Bone marrow (tissue), 2 donors: Measurements from ENCODE around the gene MTARC2.

Experiments used
- DNase-seq, 2 donors: peaks; one replicate each; lab custom pipeline; 2025; lab: John Stamatoyannopoulos, UW

The MTARC2 gene

DNA sequence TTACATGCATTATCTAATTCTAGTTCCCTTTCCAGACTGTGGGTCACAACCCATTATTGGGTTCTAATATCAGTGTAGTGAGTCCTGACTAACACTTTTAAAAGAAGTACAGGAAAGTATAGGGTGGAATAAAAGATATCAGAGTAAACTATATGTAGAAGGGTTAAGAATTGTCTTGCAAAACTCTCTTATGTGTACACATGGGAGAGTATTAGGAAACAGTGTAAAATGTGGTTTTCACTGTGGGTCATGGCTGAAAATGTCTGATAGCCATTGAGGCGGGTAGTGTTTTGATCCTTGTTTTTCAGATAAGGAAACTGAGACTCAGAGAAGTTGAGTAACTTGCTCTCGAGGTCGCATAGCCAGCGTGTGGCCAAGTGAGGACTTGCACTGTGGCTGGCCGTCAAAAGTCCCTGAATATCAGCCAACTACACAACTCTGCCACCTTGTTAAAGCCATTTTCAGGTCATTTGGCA, 20.0 kb downstream of the MTARC2 start:
- no peak for DNase-seq

DNA sequence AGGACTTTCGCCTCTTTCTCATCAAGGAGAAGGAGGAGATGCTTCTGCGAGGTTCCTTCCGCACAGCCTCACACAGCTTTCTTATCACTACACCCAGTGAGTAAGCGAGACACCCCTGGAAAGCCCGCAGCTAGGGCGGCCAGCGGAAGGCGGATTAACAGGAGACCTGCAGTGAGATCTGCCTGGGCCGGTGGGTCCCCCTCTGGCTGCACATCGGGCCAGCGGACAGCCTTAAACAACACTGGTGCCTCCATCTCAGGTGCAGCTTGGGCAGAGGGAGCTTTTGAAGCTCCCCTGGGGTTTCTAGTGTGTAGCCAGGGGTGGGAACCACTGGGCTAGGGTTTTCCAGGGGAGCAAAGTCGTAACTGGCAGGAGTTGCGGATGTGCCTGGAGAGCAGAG, 21.1 kb downstream of the MTARC2 start:
- no peak for DNase-seq

DNA sequence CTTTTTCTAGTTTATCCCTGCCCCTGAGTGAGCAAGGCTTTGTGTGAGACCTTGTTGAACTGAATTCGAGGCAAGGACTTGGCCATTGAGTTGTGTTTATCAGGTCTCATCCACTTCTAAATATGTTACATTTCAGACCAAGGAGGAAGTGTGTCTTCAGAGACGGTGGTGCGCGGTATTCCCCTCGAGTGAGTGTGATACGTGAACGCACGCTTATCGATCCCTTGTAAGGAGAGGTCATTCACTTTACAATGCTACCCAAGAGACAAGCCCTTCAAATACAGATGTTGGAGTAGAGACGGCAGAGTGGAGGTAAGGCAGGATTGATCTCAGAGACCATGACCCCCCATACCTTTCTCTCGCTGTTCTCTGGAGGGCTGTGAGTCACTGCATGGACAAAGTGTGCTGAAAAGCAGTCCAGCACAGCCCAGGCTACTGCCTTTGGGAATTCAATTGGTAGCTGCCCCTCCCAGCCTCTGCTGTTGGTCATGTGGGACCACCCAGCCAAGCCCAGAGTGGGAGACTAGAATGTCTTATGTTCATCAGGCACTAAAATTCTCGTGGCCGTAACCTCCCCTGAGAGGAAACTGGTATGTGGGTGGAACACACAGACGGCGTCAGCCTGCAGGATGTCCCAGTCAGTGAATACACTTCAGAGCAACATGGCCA, 22.3 kb downstream of the MTARC2 start:
- no peak for DNase-seq

DNA sequence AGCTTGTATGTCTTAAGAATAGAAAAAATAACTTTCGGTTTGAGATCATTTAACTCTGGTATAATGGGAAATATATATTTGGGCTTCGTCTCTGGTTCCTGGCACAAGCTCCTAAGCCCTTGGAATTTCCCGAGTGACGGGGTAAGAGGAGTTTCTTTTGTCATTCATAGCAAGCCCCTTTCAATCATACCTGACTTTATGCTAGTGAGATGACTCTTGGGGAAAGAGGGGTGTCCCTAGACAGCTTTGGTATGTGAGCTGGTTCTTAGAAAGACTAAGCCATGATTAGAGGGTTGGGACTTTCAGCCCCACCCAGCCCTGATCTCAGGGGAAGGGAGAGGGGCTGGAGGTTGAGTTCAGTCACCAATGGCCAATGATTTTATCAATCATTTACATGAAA, 24.7 kb downstream of the MTARC2 start:
- DNase-seq = no peak

DNA sequence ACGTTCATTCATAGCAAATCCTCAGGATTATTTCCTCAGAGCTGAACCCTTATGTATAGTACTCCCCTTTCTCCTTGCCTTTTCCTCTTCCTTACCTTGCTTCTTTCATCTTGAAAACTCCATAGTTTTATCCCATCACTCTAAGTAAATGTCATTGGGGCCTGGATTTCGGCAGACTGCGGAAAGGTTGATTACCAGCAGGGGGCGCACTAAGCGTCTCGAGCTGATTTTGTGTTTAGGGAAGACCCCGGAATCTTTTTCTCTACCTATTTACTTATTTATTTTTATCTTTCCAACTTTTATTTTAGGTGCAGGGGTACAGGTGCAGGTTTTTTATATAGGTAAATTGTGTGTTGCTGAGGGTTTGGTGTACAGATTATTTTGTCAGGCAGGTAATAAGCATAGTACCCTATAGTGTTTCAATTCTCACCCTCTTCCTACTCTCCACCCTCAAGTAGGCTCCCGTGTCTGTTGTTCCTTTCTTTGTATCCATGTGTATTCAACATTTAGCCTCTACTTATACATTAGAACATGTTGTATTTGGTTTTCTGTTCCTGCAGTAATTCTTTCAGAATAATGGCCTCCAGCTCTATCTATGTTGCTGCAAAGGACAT, 27.2 kb downstream of the MTARC2 start:
- no peak for DNase-seq

DNA sequence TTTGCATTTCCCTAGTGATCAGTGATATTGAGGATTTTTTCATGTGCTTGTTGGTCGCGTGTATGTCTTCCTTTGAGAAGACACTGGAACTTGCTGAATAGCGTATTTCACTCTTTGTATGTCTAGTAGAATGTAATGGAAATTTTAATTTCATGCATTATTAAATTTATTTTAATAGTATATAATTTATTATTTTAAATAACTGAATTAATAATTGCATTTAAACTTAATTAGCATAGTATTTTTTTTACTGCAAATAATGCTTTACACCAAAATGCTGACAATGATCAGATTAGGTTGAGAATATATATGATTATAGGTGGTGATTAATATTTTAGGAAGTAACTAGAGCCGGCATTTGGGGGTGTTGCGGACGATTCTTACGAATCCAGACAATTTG, 28.1 kb downstream of the MTARC2 start:
- DNase-seq = no peak

DNA sequence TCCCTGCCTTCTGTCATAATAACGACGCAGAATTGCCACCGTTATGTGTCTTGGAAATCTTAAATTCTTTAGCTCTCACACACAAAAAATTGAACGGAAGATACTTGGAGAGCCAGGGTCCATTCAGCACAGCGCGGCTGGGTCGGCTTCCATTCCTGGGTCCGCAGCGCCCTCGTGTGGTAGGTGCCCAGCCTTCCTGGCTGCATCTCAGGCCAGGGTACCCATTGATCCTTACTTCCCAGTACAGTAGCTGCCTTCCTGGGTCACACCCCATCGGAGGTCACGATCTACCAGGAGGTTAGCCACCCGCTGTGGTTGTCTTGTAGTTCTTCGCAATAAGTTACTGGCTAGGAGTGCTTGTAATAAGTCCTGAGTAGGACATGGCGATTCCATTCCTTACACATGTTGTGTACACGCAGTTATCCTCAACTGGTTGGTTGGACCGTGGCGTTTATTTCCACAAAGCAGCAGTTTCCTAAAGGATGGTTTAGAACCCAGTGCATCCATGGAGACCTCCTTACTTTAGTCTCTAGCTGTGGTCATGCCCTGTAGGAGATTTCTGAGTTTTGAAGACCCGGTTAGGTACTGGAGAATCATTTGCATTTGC, 28.7 kb downstream of the MTARC2 start:
- DNase-seq = peak in 1 of 2 donors; percentile 50

DNA sequence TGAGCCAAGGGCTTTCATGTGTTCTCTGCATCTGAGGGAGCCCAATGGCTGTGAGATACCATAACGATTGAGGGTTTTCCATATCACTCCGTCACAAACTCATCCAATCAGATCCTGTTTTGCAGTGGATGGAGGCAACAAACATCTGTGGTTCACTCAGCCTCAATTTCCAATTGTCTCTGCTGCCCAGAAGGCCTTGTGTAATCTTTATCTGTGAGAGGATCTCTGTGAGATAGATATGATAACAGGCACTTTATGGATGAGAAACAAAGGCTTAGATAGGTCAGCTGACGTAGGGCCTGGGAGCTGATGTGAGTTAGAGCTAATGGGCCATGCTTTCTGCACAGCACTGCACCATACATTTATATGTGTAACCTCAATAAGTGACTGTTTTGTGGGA, 35.3 kb downstream of the MTARC2 start:
- DNase-seq = no peak

DNA sequence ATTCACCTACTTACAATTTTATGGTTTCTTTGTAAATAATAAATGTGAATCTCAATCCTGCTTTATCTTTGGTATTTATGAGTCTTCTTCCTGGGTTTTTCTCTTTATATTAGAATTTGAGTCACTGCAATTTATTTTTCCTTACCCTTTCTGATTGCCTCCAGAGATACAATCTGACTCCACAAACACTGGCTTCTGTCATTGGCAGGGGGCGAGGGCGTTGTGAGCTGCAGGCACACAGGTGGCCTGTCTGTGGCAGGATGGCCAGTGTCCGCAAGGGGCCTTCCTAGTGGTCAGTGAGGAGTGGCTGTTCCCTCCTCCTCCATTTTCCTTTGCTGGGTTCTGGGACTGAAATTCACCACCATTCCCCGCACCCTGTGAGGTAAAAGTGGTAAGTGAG, 36.6 kb downstream of the MTARC2 start:
- no peak for DNase-seq

DNA sequence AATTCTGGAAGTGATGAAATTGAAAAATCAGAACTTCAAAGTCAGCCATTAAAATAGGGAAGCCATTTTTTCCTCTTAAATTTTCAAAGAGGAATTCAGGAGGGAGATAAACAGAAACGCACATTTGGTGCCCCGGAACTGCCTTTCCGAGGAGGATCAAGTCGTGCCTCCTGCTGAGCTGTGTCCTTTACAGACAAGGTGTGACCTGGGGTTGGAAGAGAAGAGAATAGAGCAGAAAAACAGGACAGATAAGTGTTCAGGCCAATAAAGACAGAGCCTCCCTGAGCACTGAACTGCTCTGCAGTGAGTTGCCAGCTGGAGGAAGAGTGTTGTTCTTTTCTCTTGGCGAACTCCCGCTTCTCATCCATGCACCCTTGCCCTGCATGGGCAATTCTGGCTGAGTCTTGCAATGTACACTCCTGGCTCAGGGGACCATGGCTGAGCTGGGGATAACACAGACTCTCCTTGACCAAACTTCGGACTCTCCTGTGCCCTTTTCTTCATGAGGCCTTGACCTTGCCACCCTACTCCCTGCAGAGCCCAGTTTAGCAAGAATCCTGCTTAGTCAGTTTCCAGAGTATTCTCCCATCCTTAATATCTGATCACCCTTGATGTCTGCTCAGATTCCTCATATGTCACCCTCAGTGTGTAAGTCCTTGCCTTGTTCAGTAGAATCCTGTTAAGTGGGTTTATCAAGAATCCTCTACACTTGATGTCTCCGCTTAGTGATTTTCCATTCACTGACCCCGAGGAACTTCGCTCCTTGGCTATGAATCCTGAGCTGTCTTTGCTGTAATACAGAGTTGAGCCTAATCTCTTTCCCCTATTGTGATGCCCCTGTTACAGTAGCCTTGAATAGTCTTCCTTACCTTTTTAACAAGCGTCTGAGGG, 37.3 kb downstream of the MTARC2 start:
- DNase-seq = no peak

DNA sequence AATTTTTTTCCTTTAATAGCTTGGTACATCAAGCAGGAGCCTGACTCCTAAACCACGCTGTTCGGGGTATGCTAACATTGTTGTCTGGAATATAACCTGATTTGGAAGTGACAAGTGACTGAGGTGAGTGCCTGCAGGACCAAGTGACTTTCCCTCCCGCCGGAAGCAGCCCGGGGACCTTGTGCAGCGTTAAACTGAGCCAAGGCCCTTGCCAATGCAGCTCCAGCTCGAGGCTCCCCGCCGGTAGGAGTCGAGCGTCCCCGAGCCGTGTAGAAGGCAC, 37.9 kb downstream of the MTARC2 start:
- DNase-seq = no peak

DNA sequence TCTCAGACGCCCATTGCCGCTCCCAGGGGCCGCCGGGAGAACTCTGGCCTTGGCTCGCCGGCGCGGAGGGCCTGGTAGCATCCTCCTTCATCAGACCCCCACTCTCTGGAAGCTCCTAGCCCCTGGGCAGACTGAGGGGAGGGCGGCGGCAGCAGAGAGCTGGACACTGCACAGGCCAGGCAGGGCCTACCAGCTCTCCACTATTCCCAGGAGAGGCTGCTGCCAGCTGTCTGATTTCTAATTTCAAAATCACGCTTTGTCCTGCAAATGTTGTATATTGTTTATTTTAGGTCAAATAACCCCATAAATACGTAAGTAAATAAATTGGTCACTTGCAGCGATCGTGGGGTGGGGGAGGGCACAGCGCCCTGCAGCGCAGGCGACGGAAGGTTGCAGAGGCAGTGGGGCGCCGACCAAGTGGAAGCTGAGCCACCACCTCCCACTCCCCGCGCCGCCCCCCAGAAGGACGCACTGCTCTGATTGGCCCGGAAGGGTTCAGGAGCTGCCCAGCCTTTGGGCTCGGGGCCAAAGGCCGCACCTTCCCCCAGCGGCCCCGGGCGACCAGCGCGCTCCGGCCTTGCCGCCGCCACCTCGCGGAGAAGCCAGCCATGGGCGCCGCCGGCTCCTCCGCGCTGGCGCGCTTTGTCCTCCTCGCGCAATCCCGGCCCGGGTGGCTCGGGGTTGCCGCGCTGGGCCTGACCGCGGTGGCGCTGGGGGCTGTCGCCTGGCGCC, 38.4 kb downstream of the MTARC2 start, which contains the start of gene MTARC1:
TSS of gene MTARC1 (plus strand) at position 577 of the 732 bp plus-strand sequence. CDS start at position 609, 32 bp downstream.
- no peak for DNase-seq

DNA sequence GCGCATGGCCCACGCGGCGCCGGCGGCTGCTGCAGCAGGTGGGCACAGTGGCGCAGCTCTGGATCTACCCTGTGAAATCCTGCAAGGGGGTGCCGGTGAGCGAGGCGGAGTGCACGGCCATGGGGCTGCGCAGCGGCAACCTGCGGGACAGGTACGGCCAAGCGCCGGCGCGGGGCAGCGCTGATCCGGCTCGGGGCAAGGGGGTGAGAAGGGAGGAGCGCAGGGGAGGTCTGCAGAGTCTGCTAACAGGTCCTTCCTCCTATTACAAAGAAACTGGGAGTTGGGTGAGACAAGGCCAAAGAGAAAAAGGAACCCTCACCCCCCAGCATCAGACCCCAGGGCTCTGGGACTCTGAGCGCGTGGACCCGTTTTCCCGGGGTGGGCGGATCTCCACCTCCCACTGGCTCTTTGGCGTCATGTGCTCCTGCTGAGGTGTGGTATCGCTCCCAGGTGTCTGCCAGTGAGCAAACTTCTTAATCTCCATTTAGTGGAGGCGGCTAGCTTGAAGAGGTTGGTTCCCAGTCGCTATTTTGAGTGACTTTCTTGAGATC, 39.0 kb downstream of the MTARC2 start:
- DNase-seq = no peak

DNA sequence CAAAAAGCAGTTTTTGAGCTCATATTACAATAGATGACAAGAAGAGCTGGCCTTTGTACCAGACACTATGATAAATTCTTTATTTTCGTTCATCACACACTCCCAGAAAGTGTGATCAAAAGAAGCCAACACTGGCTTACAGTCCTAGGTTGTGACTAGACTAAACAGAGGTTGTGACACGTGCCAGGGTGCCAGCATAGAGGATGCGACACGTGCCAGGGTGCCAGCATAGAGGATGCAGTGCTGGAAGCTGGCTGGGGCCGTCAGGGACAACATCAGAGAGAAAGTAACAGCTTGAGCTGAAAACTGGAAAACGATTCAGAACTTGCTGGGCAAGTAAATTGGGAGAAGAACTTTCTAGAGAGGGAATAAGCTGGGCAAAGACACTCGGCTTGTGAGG, 40.8 kb downstream of the MTARC2 start:
- DNase-seq = no peak

DNA sequence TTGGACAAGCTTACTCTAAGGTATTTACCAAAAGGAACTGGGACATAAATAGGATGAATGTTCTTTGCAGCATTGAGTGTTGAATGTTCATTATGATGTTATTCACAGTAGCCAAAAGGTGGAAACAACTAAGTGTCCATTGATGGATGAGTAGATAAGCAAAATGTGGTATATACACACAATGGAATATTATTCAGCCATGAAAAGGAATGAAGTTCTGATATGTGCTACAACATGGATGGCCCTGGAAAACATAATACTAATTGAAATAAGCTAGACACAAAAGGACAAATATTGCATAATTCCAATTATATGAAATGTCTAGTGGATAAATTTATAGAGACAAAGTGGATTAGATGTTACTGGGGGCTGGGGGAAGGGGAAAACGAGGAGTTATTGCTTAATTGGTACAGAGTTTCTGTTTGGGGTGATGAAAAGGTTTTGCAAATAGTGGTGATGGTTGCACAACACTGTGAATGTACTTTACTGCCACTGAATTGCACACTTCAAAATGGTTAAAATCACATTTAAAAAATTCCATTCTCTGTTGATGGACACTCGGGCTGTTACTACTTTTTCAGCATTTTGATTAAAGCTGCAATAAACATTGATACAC, 41.5 kb downstream of the MTARC2 start:
- no peak for DNase-seq

DNA sequence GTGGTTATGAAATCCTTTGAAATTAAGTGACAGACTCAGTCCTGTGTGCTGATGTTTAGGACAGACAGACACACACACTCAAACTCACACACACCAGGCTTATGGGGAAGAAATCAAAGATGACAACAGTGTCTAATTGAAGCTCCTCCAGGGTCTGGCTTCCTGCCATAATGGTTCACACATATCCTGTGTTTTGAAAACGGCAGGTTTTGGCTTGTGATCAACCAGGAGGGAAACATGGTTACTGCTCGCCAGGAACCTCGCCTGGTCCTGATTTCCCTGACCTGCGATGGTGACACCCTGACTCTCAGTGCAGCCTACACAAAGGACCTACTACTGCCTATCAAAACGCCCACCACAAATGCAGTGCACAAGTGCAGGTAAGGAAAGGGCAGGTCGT, 43.2 kb downstream of the MTARC2 start:
- DNase-seq = no peak

DNA sequence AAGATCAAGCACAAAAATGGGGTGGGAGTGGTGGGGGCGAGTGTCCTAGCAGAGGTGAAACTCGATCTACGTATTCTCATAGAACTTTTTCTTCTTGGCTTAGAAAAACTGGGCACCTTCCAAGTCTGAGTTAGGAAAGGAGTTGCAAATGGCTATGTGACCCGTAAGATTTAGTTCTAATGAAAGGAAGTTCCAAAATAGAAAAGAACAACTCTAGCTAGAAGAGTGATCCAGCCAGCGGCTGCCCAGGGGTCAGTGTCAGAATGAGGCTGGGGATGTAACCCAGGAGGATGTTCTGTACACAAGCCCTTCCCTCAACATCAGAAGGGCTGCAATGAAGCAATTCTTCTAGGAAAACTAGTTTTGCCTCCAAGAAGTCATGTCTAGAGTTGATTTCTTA, 43.8 kb downstream of the MTARC2 start:
- DNase-seq = no peak

DNA sequence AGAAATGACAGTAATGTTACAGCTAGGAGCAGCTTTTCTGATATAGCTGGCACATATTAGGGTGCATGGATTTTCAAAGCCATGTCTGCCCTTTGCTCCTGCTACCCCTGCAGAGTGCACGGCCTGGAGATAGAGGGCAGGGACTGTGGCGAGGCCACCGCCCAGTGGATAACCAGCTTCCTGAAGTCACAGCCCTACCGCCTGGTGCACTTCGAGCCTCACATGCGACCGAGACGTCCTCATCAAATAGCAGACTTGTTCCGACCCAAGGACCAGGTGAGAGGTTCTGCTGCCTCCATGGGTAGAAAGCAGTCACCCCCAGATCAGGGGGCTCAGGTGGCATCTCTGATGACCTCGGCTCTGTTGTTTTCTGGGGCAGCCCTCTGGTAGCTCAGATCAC, 48.4 kb downstream of the MTARC2 start:
- no peak for DNase-seq

DNA sequence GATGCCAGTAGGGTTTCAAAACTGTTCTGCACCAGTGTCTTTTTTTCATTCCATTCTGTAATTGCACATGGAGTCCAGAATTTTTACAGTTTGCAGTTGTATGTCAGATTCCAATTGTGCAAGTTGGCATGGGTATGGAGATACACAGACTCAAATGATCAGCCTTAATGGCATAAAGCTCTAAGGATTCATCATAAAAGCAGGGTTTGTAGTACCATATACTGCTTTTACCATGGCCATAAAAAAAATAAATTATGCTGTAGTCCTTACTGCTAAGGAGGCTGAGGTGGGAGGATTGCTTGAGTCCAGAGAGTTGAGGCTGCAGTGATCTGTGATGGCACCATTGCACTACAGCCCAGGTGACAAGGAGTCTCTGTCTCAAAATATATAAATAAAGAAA, 48.9 kb downstream of the MTARC2 start:
- DNase-seq = no peak

DNA sequence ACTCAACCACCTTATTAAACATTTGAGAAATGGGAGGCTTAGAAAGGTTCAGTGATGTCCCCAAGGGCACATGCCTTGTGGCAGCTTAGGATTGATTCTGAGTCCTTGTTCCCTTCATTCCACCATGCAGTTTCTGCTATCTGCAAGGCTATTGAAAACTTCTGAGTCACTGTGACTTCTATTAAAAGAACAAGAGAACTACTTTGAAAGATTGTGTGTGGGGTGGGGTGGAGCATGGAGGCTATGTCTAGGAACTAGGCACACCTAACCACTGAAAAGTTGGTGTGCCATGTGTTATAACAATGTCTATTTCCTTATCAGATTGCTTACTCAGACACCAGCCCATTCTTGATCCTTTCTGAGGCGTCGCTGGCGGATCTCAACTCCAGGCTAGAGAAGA, 49.4 kb downstream of the MTARC2 start:
- no peak for DNase-seq

DNA sequence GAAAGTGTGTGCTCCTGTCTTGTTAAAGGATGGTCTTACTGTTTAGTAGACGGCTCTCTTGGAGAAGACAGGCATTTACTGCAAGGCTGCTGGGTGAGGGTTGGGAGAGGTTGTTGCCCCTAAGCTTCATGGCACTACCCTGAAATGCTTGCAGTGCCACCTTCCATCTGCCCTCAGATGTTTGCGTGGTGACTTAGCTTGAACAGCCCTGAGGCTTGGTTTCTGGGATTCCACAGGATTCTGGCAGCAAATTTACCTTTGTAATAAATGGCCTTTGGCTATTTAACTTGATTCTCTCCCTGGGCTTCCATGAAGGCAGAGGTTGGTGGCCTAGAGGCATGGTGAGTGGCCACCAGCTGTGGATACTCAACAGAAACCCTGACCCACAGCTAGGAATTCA, 50.2 kb downstream of the MTARC2 start:
- DNase-seq = no peak
